ENCODE data around the gene TIGD3. TPM values are rescaled to one million over a fixed set of nuclear protein-coding genes. Genes with fewer than 3 reads are reported as not detected.

The TIGD3 gene
- total and polyA plus RNA-seq, 4 donors: 1.4 to 3.7 (median 2.4) TPM

- under 1% methylated on average over 74 of the region's 74 CpGs for WGBS (ENCODE audit: insufficient coverage)
- no peaks in the 10 kb centered on the region for H3K36me3 ChIP-seq (ENCODE audit: control insufficient read depth, insufficient read depth, low read length)
- H3K27me3 ChIP-seq (ENCODE audit: control insufficient read depth, insufficient read depth, low read length): no peaks in the 10 kb centered on the region
- peak within 1 kb of the TSS; percentile 79 for H3K27ac ChIP-seq (ENCODE audit: low read depth, low read length)
- DNase-seq (ENCODE audit: low read depth in 4 of 6, low spot score in 6 of 6): peak in 3 of 6 donors; percentile 67 to 90 (median 84)
- peak within 1 kb of the TSS; percentile 80 for H3K4me3 ChIP-seq (ENCODE audit: low read depth, low read length)
- no peaks in the 10 kb centered on the region for H3K9me3 ChIP-seq (ENCODE audit: control insufficient read depth, insufficient read depth, low read length)
- H3K4me1 ChIP-seq (ENCODE audit: control insufficient read depth, insufficient read depth, low read length): peaks cover 59% of the 10 kb centered on the region
These were observed 39.9 kb upstream of the TIGD3 start, which contains the start of gene CDC42EP2 for GRCh38 chr11:65314501-65315203. CDC42EP2 (plus strand) TSS chr11:65314866; CDS start chr11:65320899, 6,033 bp downstream.

- WGBS (ENCODE audit: insufficient coverage): under 1% methylated on average over 59 of the region's 59 CpGs
- no peaks in the 10 kb centered on the region for H3K36me3 ChIP-seq (ENCODE audit: control insufficient read depth, insufficient read depth, low read length)
- H3K27me3 ChIP-seq (ENCODE audit: control insufficient read depth, insufficient read depth, low read length): no peaks in the 10 kb centered on the region
- H3K27ac ChIP-seq (ENCODE audit: low read depth, low read length): peak overlapping the region; percentile 79
- no peaks in the 10 kb centered on the region for H3K9me3 ChIP-seq (ENCODE audit: control insufficient read depth, insufficient read depth, low read length)
- peak in 4 of 6 donors; percentile 61 to 94 (median 84) for DNase-seq (ENCODE audit: low read depth in 4 of 6, low spot score in 6 of 6)
- peak overlapping the region; percentile 80 for H3K4me3 ChIP-seq (ENCODE audit: low read depth, low read length)
- H3K4me1 ChIP-seq (ENCODE audit: control insufficient read depth, insufficient read depth, low read length): peaks cover 54% of the 10 kb centered on the region
These were observed 39.2 kb upstream of the TIGD3 start for GRCh38 chr11:65315204-65315865.

- peak overlapping the region; percentile 80 for H3K4me3 ChIP-seq (ENCODE audit: low read depth, low read length)
- 42% methylated on average over 6 of the region's 8 CpGs for WGBS (ENCODE audit: insufficient coverage)
- H3K36me3 ChIP-seq (ENCODE audit: control insufficient read depth, insufficient read depth, low read length): peaks cover 4% of the 10 kb centered on the region
- H3K27ac ChIP-seq (ENCODE audit: low read depth, low read length): peak overlapping the region; percentile 64
- no peaks in the 10 kb centered on the region for H3K27me3 ChIP-seq (ENCODE audit: control insufficient read depth, insufficient read depth, low read length)
- H3K4me1 ChIP-seq (ENCODE audit: control insufficient read depth, insufficient read depth, low read length): peaks cover 49% of the 10 kb centered on the region
- DNase-seq (ENCODE audit: low read depth in 4 of 6, low spot score in 6 of 6): no peak
- no peaks in the 10 kb centered on the region for H3K9me3 ChIP-seq (ENCODE audit: control insufficient read depth, insufficient read depth, low read length)
These were observed 38.7 kb upstream of the TIGD3 start for GRCh38 chr11:65315866-65316226.

GRCh38 chr11:65316227-65317024 lies 38.1 kb upstream of the TIGD3 start:
- H3K36me3 ChIP-seq (ENCODE audit: control insufficient read depth, insufficient read depth, low read length): peaks cover 10% of the 10 kb centered on the region
- H3K4me3 ChIP-seq (ENCODE audit: low read depth, low read length): peak overlapping the region; percentile 80
- peak overlapping the region; percentile 64 for H3K27ac ChIP-seq (ENCODE audit: low read depth, low read length)
- H3K4me1 ChIP-seq (ENCODE audit: control insufficient read depth, insufficient read depth, low read length): peaks cover 47% of the 10 kb centered on the region
- H3K9me3 ChIP-seq (ENCODE audit: control insufficient read depth, insufficient read depth, low read length): no peaks in the 10 kb centered on the region
- DNase-seq (ENCODE audit: low read depth in 4 of 6, low spot score in 6 of 6): peak in 1 of 6 donors; percentile 22
- 52% methylated on average over 13 of the region's 20 CpGs for WGBS (ENCODE audit: insufficient coverage)
- no peaks in the 10 kb centered on the region for H3K27me3 ChIP-seq (ENCODE audit: control insufficient read depth, insufficient read depth, low read length)

- peaks cover 18% of the 10 kb centered on the region for H3K36me3 ChIP-seq (ENCODE audit: control insufficient read depth, insufficient read depth, low read length)
- H3K9me3 ChIP-seq (ENCODE audit: control insufficient read depth, insufficient read depth, low read length): no peaks in the 10 kb centered on the region
- H3K4me1 ChIP-seq (ENCODE audit: control insufficient read depth, insufficient read depth, low read length): peaks cover 55% of the 10 kb centered on the region
- peak overlapping the region; percentile 80 for H3K4me3 ChIP-seq (ENCODE audit: low read depth, low read length)
- 27% methylated on average over 4 of the region's 13 CpGs for WGBS (ENCODE audit: insufficient coverage)
- H3K27me3 ChIP-seq (ENCODE audit: control insufficient read depth, insufficient read depth, low read length): no peaks in the 10 kb centered on the region
- peak overlapping the region; percentile 64 for H3K27ac ChIP-seq (ENCODE audit: low read depth, low read length)
- DNase-seq (ENCODE audit: low read depth in 4 of 6, low spot score in 6 of 6): peak in 2 of 6 donors; percentile 49 to 60
These were observed 37.3 kb upstream of the TIGD3 start for GRCh38 chr11:65317025-65317786.

- H3K27me3 ChIP-seq (ENCODE audit: control insufficient read depth, insufficient read depth, low read length): no peaks in the 10 kb centered on the region
- H3K27ac ChIP-seq (ENCODE audit: low read depth, low read length): no peak overlapping the region
- H3K9me3 ChIP-seq (ENCODE audit: control insufficient read depth, insufficient read depth, low read length): no peaks in the 10 kb centered on the region
- DNase-seq (ENCODE audit: low read depth in 4 of 6, low spot score in 6 of 6): no peak
- H3K4me3 ChIP-seq (ENCODE audit: low read depth, low read length): no peak overlapping the region
- H3K36me3 ChIP-seq (ENCODE audit: control insufficient read depth, insufficient read depth, low read length): peaks cover 26% of the 10 kb centered on the region
- peaks cover 38% of the 10 kb centered on the region for H3K4me1 ChIP-seq (ENCODE audit: control insufficient read depth, insufficient read depth, low read length)
- 90% methylated on average over 22 of the region's 22 CpGs for WGBS (ENCODE audit: insufficient coverage)
These were observed 34.0 kb upstream of the TIGD3 start for GRCh38 chr11:65320386-65321075.

- peaks cover 33% of the 10 kb centered on the region for H3K4me1 ChIP-seq (ENCODE audit: control insufficient read depth, insufficient read depth, low read length)
These were observed 33.5 kb upstream of the TIGD3 start for GRCh38 chr11:65321076-65321475.

GRCh38 chr11:65321828-65322485 lies 32.6 kb upstream of the TIGD3 start:
- no peak overlapping the region for H3K4me3 ChIP-seq (ENCODE audit: low read depth, low read length)
- H3K36me3 ChIP-seq (ENCODE audit: control insufficient read depth, insufficient read depth, low read length): peaks cover 26% of the 10 kb centered on the region
- no peaks in the 10 kb centered on the region for H3K27me3 ChIP-seq (ENCODE audit: control insufficient read depth, insufficient read depth, low read length)
- no peak overlapping the region for H3K27ac ChIP-seq (ENCODE audit: low read depth, low read length)
- 53% methylated on average over 13 of the region's 13 CpGs for WGBS (ENCODE audit: insufficient coverage)
- DNase-seq (ENCODE audit: low read depth in 4 of 6, low spot score in 6 of 6): peak in 1 of 6 donors; percentile 9
- H3K9me3 ChIP-seq (ENCODE audit: control insufficient read depth, insufficient read depth, low read length): no peaks in the 10 kb centered on the region
- peaks cover 24% of the 10 kb centered on the region for H3K4me1 ChIP-seq (ENCODE audit: control insufficient read depth, insufficient read depth, low read length)

More at GRCh38 chr11:65321076-65321475, 33.5 kb upstream of the TIGD3 start:
- H3K27ac ChIP-seq (ENCODE audit: low read depth, low read length): no peak overlapping the region
- 94% methylated on average over 11 of the region's 15 CpGs for WGBS (ENCODE audit: insufficient coverage)
- H3K4me3 ChIP-seq (ENCODE audit: low read depth, low read length): no peak overlapping the region
- H3K36me3 ChIP-seq (ENCODE audit: control insufficient read depth, insufficient read depth, low read length): peaks cover 26% of the 10 kb centered on the region
- DNase-seq (ENCODE audit: low read depth in 4 of 6, low spot score in 6 of 6): no peak
- no peaks in the 10 kb centered on the region for H3K9me3 ChIP-seq (ENCODE audit: control insufficient read depth, insufficient read depth, low read length)
- no peaks in the 10 kb centered on the region for H3K27me3 ChIP-seq (ENCODE audit: control insufficient read depth, insufficient read depth, low read length)
